HCT116 (cell line): ENCODE measurements around the gene EGFL8. TPM values are rescaled to one million over a fixed set of nuclear protein-coding genes. Genes with fewer than 3 reads are reported as not detected.
"Not testable (repeated sequence)": the region's sequence is repeated elsewhere in the genome, so short reads cannot be mapped to it uniquely, and the experiment has no call there.

Source experiments
- ATAC-seq: fragments of 200-7000 bp; cut with Tn5 transposase; 2 replicates; pipeline ENCODE4 v1.9.1; 2020; ENCODE audit warnings: mild to moderate bottlenecking, moderate library complexity
- BruUV-seq: library from RNA; stranded (reverse); fragments of 400-500 nt; replicated peaks from 2 replicates; lab custom pipeline; 2021; lab: Mats Ljungman, UMichigan
- CTCF ChIA-PET: fragments of 300-600 bp; sonication (Branson Sonifier 250); formaldehyde crosslinking; loops from one replicate; lab custom pipeline; 2021; ENCODE audit warnings: antibody characterized with exemption; lab: Charles Lee
- POLR2A ChIA-PET: fragments of 300-600, 350-600 bp; sonication (Branson Sonifier 250); formaldehyde crosslinking; loops from one replicate; lab custom pipeline; 2021; ENCODE audit warnings: antibody characterized with exemption; lab: Charles Lee
- RAD21 ChIA-PET, 2 experiments: fragments of 300-600 bp; sonication (Branson Sonifier 250); formaldehyde crosslinking; loops; one replicate each; lab custom pipeline; 2023; ENCODE audit warnings: low total read pairs in 2 of 2; ENCODE audit not compliant: uncharacterized antibody in 2 of 2, unreplicated experiment in 2 of 2, low non-redundant PET in 1 of 2; lab: Charles Lee
- DNase-seq: peaks from one replicate; pipeline ENCODE4 v3.0.0-alpha.2; 2010; ENCODE audit warnings: low read depth, low spot score
- H2AFZ ChIP-seq: fragments of 200-600 bp; shearing (Covaris generic), sonication (generic); 2 replicates; pipeline ENCODE4 v1.6.1; 2017; ENCODE audit warnings: low read depth, mixed run types, mixed read lengths, antibody characterized with exemption, low read length; ENCODE audit not compliant: poor library complexity, severe bottlenecking
- H3K27ac ChIP-seq: 2 replicates; pipeline ENCODE4 v1.5.1; 2012; ENCODE audit warnings: low read depth, low read length
- H3K27me3 ChIP-seq: fragments of 200-600 bp; sonication (generic); 2 replicates; pipeline ENCODE4 v1.6.1; 2016; ENCODE audit warnings: mixed run types, low read length, mixed read lengths; ENCODE audit not compliant: insufficient read depth
- H3K36me3 ChIP-seq, 2 experiments: fragments of 200-500 bp in 1 of 2; fragments of 200-600 bp in 1 of 2; sonication (Bioruptor generic) in 1 of 2; sonication (generic) in 1 of 2; 2 replicates each; pipeline versions ENCODE4 v1.5.1 to v1.6.1; 2014 to 2016; ENCODE audit warnings: low read length in 2 of 2, inconsistent platforms in 1 of 2, mixed read lengths in 1 of 2, mixed run types in 1 of 2; ENCODE audit not compliant: insufficient read depth in 2 of 2, control insufficient read depth in 1 of 2
- H3K4me1 ChIP-seq, 2 experiments: fragments of 200-600 bp in 1 of 2; sonication (generic) in 1 of 2; 2 replicates each; pipeline versions ENCODE4 v1.5.1 to v1.6.1; 2012 to 2017; ENCODE audit warnings: low read length in 2 of 2, inconsistent platforms in 1 of 2, mild to moderate bottlenecking in 1 of 2, mixed read lengths in 1 of 2, mixed run types in 1 of 2, moderate library complexity in 1 of 2; ENCODE audit not compliant: insufficient read depth in 2 of 2, control insufficient read depth in 1 of 2
- H3K4me2 ChIP-seq: fragments of 200-600 bp; sonication (generic); 2 replicates; pipeline ENCODE4 v1.6.1; 2017; ENCODE audit warnings: mixed run types, low read length, mixed read lengths
- H3K4me3 ChIP-seq, 2 experiments: fragments of 200-600 bp in 1 of 2; sonication (generic) in 1 of 2; replicated peaks in 1 of 2; 2 replicates each; pipeline ENCODE4 v1.5.1; 2011 to 2016; ENCODE audit warnings: low read length in 2 of 2, control low read depth in 1 of 2, low read depth in 1 of 2, mild to moderate bottlenecking in 1 of 2, mixed read lengths in 1 of 2, mixed run types in 1 of 2
- H3K79me2 ChIP-seq: fragments of 200-600 bp; sonication (generic); 2 replicates; pipeline ENCODE4 v1.6.1; 2017; ENCODE audit warnings: mild to moderate bottlenecking, mixed run types, low read length, moderate library complexity, mixed read lengths; ENCODE audit not compliant: insufficient read depth
- H3K9ac ChIP-seq: fragments of 200-600 bp; sonication (generic); 2 replicates; pipeline ENCODE4 v1.6.1; 2016; ENCODE audit warnings: low read length, mixed read lengths
- H3K9me2 ChIP-seq: fragments of 200-600 bp; sonication (generic), shearing (Covaris generic); 2 replicates; pipeline ENCODE4 v1.6.1; 2017; ENCODE audit warnings: mixed run types, mild to moderate bottlenecking, moderate library complexity; ENCODE audit not compliant: insufficient read depth
- H3K9me3 ChIP-seq, 2 experiments: fragments of 200-500 bp in 1 of 2; fragments of 200-600 bp in 1 of 2; sonication (Bioruptor generic) in 1 of 2; sonication (generic) in 1 of 2; 2 replicates each; pipeline ENCODE4 v1.6.1; 2014 to 2017; ENCODE audit warnings: low read length in 2 of 2, mixed read lengths in 2 of 2, inconsistent platforms in 1 of 2, low read depth in 1 of 2, mild to moderate bottlenecking in 1 of 2, mixed run types in 1 of 2, moderate library complexity in 1 of 2; ENCODE audit not compliant: control insufficient read depth in 1 of 2, insufficient read depth in 1 of 2
- H4K20me1 ChIP-seq: fragments of 200-600 bp; sonication (generic), shearing (Covaris generic); 2 replicates; pipeline ENCODE4 v1.6.1; 2017; ENCODE audit warnings: mixed run types, mild to moderate bottlenecking, moderate library complexity; ENCODE audit not compliant: insufficient read depth
- CBX3 ChIP-seq: IDR thresholded peaks from 2 replicates; pipeline ENCODE4 v1.6.1; 2012; ENCODE audit warnings: low read depth
- EGR1 ChIP-seq: IDR thresholded peaks from 2 replicates; pipeline ENCODE4 v1.6.1; 2012; ENCODE audit warnings: low read depth
- EZH2 ChIP-seq: fragments of 200-600 bp; sonication (generic); IDR thresholded peaks from 2 replicates; pipeline ENCODE4 v1.6.1; 2017; ENCODE audit warnings: antibody characterized with exemption, mixed run types
- SP1 ChIP-seq: IDR thresholded peaks from 2 replicates; pipeline ENCODE4 v1.6.1; 2012; ENCODE audit warnings: low read depth
- ZFX ChIP-seq: fragments of 450-650 bp; IDR thresholded peaks from 2 replicates; pipeline ENCODE4 v1.6.1; 2017
- ZNF274 ChIP-seq: fragments of 200-500 bp; sonication (Bioruptor generic); IDR thresholded peaks from 2 replicates; pipeline ENCODE4 v1.6.1; 2014; ENCODE audit warnings: mild to moderate bottlenecking, low read depth, low read length, inconsistent platforms
- intact Hi-C: fragments of 100-400 bp; cut with micrococcal nuclease; formaldehyde crosslinking; loops from 2 replicates; pipeline ENCODE4 v1.10.0; 2022
- total RNA-seq: library from RNA; stranded (reverse); gene quantifications from one replicate; pipeline ENCODE4 v1.2.1, GENCODE V29; 2021; ENCODE audit not compliant: unreplicated experiment
- TF ChIP-seq, protein P1 (sequence below), 3 experiments: fragments of 200-600 bp in 1 of 3; sonication (generic) in 1 of 3; IDR thresholded peaks in 2 of 3; conservative IDR thresholded peaks in 1 of 3; 2 replicates each; pipeline ENCODE4 v1.5.1; 2012 to 2017; ENCODE audit warnings: low read depth in 2 of 3, low read length in 2 of 3, antibody characterized with exemption in 1 of 3, borderline replicate concordance in 1 of 3, control low read depth in 1 of 3, mild to moderate bottlenecking in 1 of 3, mixed read lengths in 1 of 3, mixed run types in 1 of 3, moderate library complexity in 1 of 3; ENCODE audit not compliant: insufficient read depth in 1 of 3

The EGFL8 gene
- total RNA-seq, 1 experiment from 2014 or later = 29.0 TPM

GRCh38 chr6:32187009-32187709 is 22.8 kb downstream of the EGFL8 start:
- Histone ChIP-seq H4K20me1 (no peaks in the 10 kb centered on the region), H3K4me2 (no peak overlapping the region), H3K9me2 (no peaks in the 10 kb centered on the region), H3K9me3 (no peaks in the 10 kb centered on the region), H3K27ac (peak overlapping the region; percentile 44), H2AFZ (no peak overlapping the region), H3K4me3 (no peak overlapping the region), H3K36me3 (peaks cover 3 to 10% of the 10 kb centered on the region in 2 experiments; a peak in 2 of 4 replicates), H3K79me2 (peaks cover 13% of the 10 kb centered on the region), H3K4me1 (peaks cover 12 to 52% of the 10 kb centered on the region in 2 experiments), H3K9ac (no peak overlapping the region), H3K27me3 (no peaks in the 10 kb centered on the region)
- intact Hi-C loops = no loop called here
- POLR2A ChIA-PET = no interaction called here
- CTCF ChIA-PET = no interaction called here
- BruUV-seq = no TSS peak
- DNase-seq = no peak
- RAD21 ChIA-PET = no interaction called here
- ATAC-seq = no peak
- TF ChIP-seq CBX3 (no peak), ZFX (no peak), EGR1 (no peak), ZNF274 (no peak), SP1 (no peak), EZH2 (no peak)
- TF ChIP-seq, protein P1, sequence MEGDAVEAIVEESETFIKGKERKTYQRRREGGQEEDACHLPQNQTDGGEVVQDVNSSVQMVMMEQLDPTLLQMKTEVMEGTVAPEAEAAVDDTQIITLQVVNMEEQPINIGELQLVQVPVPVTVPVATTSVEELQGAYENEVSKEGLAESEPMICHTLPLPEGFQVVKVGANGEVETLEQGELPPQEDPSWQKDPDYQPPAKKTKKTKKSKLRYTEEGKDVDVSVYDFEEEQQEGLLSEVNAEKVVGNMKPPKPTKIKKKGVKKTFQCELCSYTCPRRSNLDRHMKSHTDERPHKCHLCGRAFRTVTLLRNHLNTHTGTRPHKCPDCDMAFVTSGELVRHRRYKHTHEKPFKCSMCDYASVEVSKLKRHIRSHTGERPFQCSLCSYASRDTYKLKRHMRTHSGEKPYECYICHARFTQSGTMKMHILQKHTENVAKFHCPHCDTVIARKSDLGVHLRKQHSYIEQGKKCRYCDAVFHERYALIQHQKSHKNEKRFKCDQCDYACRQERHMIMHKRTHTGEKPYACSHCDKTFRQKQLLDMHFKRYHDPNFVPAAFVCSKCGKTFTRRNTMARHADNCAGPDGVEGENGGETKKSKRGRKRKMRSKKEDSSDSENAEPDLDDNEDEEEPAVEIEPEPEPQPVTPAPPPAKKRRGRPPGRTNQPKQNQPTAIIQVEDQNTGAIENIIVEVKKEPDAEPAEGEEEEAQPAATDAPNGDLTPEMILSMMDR (IDR thresholded peaks at IDR 0.05 in 2 of 3, conservative IDR thresholded peaks at IDR 0.05 in 1 of 3; ENCODE audit: borderline replicate concordance in 1 of 3, insufficient read depth in 1 of 3, low read depth in 2 of 3, low read length in 2 of 3) = no peak

GRCh38 chr6:32187725-32188380 is 23.5 kb downstream of the EGFL8 start:
- POLR2A ChIA-PET, CTCF ChIA-PET, H3K36me3 ChIP-seq, H3K9me2 ChIP-seq, H3K9me3 ChIP-seq, H3K27me3 ChIP-seq, H4K20me1 ChIP-seq, H2AFZ ChIP-seq, RAD21 ChIA-PET, H3K27ac ChIP-seq, intact Hi-C loops, H3K4me3 ChIP-seq, H3K9ac ChIP-seq, ATAC-seq, DNase-seq, BruUV-seq: not testable (repeated sequence)
- peak overlapping the region; percentile 81 for H3K4me2 ChIP-seq
- H3K79me2 ChIP-seq = peaks cover 13% of the 10 kb centered on the region
- H3K4me1 ChIP-seq = peaks cover 16 to 59% of the 10 kb centered on the region in 2 experiments
